ENCODE results near the gene AGAP3. TPM values are rescaled to one million over a fixed set of nuclear protein-coding genes. Genes with fewer than 3 reads are reported as not detected.

AGAP3 gene
- total and polyA plus RNA-seq, 3 experiments from 2014 or later, result 8.0 to 40.7 (median 39.9) TPM

DNA sequence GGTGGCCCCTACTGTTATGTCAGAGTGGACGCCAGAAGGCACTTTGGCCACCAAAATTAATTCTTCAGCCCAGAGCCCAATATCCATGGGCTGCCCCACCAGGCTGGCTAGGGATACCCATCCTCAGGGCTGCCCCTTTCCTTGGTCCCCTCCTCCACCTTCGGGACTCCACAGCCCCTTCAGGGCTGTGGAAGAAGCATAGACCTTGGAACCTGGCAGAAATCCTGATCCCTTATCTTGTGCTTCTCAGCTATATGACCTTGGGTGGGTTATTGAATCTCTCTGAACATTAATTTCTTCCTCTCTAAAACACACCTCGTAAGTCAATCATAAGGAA lies 2.5 kb upstream of the AGAP3 start:
- peaks cover 63% of the 10 kb centered on the region for H3K4me1 ChIP-seq (ENCODE audit: insufficient read depth, low read length)
- peak overlapping the region; percentile 76 to 98 (median 86) for H3K4me3 Mint-ChIP-seq
- peaks cover 33 to 71% (median 41%) of the 10 kb centered on the region in 3 donors for H3K4me1 Mint-ChIP-seq
- H3K36me3 ChIP-seq (ENCODE audit: insufficient read depth, low read length), result no peaks in the 10 kb centered on the region
- POLR2A ChIA-PET, result interaction anchor here (1.7 to 2.0 kb wide), 2 partner anchors 17 to 25 kb away, joined by 3 to 7 read pairs; no protein-coding TSS in a partner anchor
- CTCF ChIA-PET, result interaction anchor here (0.8 to 2.4 kb wide), 5 partner anchors 10 to 79 kb away, joined by 3 to 11 read pairs (median 3); partner anchors contain the start of gene ABCB8
- H3K27me3 Mint-ChIP-seq, result peaks cover 0 to 14% of the 10 kb centered on the region in 2 donors
- H3K36me3 Mint-ChIP-seq, result peaks cover 0 to 20% (median 0%) of the 10 kb centered on the region in 3 donors
- H3K27ac Mint-ChIP-seq, result peak overlapping the region; percentile 67 to 96 (median 86)
- peak overlapping the region; percentile 71 for H3K4me3 ChIP-seq (ENCODE audit: low read length)
- no peaks in the 10 kb centered on the region for H3K27me3 ChIP-seq (ENCODE audit: insufficient read depth, low read length, poor library complexity, severe bottlenecking)
- H3K27ac ChIP-seq (ENCODE audit: low read depth, low read length), result peak overlapping the region; percentile 89
- no peak for DNase-seq
- H3K9me3 ChIP-seq (ENCODE audit: low read length), result no peaks in the 10 kb centered on the region
- H3K9me3 Mint-ChIP-seq, result no peaks in the 10 kb centered on the region

DNA sequence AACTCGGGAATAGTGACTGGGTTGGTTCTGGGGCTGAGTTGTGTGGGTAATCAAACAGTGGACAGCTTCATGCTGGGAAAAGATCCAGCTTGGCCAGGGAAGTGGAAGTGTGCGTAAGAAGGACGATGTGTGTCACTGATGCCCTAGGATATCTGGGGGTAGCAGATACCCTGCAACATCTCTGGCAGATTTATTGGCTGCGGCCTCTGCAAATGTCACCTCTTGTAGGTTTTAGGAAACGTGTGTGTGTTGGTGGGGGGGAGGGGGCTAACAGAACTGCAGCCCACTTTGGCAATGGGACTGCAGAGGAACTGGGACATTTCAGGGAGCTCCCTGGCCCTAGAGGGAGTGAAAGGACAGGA lies 965 bp upstream of the AGAP3 start:
- Histone ChIP-seq H3K9me3 (ENCODE audit: low read length) (no peaks in the 10 kb centered on the region), H3K27ac (ENCODE audit: low read depth, low read length) (peak overlapping the region; percentile 74), H3K4me3 (ENCODE audit: low read length) (no peak overlapping the region), H3K27me3 (ENCODE audit: insufficient read depth, low read length, poor library complexity, severe bottlenecking) (no peaks in the 10 kb centered on the region), H3K36me3 (ENCODE audit: insufficient read depth, low read length) (no peaks in the 10 kb centered on the region), H3K4me1 (ENCODE audit: insufficient read depth, low read length) (peaks cover 56% of the 10 kb centered on the region)
- Mint-ChIP-seq H3K9me3 (no peaks in the 10 kb centered on the region), H3K27me3 (peaks cover 0 to 14% of the 10 kb centered on the region in 2 donors), H3K4me3 (peak overlapping the region; percentile 48 to 88 (median 79)), H3K36me3 (peaks cover 0 to 14% (median 0%) of the 10 kb centered on the region in 3 donors), H3K27ac (peak overlapping the region in 7 of 8 donors; percentile 66 to 97 (median 87)), H3K4me1 (peaks cover 35 to 66% (median 35%) of the 10 kb centered on the region in 3 donors)
- ChIA-PET POLR2A (interaction anchor here (0.9 kb wide), 1 partner anchor 71 kb away, joined by 4 read pairs; no protein-coding TSS in a partner anchor), CTCF (interaction anchor here (1.4 to 2.4 kb wide), 2 partner anchors 23 to 26 kb away, joined by 3 to 11 read pairs; no protein-coding TSS in a partner anchor)
- no peak for DNase-seq

DNA sequence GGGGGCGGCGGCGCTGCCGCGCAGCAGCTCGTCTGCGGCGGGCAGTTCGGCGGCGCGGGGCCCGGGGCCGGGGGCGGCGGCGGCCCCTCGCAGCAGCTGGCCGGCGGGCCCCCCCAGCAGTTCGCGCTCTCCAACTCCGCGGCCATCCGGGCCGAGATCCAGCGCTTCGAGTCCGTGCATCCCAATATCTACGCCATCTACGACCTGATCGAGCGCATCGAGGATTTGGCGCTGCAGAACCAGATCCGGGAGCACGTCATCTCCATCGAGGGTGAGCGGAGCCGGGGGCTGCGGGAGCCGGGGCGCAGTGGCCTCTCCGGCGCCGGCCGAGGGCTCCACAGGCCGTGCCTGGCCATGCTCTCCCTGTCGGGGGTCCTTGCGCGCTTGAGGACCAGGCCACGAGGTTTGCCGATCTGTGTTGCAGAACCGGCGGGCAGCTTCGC lies 548 bp downstream of the AGAP3 start:
- Histone ChIP-seq H3K27me3 (ENCODE audit: insufficient read depth, low read length, poor library complexity, severe bottlenecking) (no peaks in the 10 kb centered on the region), H3K9me3 (ENCODE audit: low read length) (no peaks in the 10 kb centered on the region), H3K4me1 (ENCODE audit: insufficient read depth, low read length) (peaks cover 47% of the 10 kb centered on the region), H3K27ac (ENCODE audit: low read depth, low read length) (peak overlapping the region; percentile 70), H3K4me3 (ENCODE audit: low read length) (peak overlapping the region; percentile 65), H3K36me3 (ENCODE audit: insufficient read depth, low read length) (no peaks in the 10 kb centered on the region)
- Mint-ChIP-seq H3K9me3 (no peaks in the 10 kb centered on the region), H3K4me1 (peaks cover 35 to 54% (median 36%) of the 10 kb centered on the region in 3 donors), H3K36me3 (peaks cover 0 to 9% (median 0%) of the 10 kb centered on the region in 3 donors), H3K4me3 (peak overlapping the region; percentile 87 to 94 (median 90)), H3K27me3 (peaks cover 0 to 14% of the 10 kb centered on the region in 2 donors), H3K27ac (peak overlapping the region; percentile 59 to 93 (median 87))
- peak in 3 of 5 donors; percentile 16 to 37 (median 19) for DNase-seq
- CTCF ChIA-PET, result interaction anchor here (1.7 to 4.8 kb wide), 2 partner anchors 14 to 24 kb away, joined by 3 to 25 read pairs; no protein-coding TSS in a partner anchor
- POLR2A ChIA-PET, result interaction anchor here (0.6 kb wide), 1 partner anchor 32 kb away, joined by 3 read pairs; no protein-coding TSS in a partner anchor

DNA sequence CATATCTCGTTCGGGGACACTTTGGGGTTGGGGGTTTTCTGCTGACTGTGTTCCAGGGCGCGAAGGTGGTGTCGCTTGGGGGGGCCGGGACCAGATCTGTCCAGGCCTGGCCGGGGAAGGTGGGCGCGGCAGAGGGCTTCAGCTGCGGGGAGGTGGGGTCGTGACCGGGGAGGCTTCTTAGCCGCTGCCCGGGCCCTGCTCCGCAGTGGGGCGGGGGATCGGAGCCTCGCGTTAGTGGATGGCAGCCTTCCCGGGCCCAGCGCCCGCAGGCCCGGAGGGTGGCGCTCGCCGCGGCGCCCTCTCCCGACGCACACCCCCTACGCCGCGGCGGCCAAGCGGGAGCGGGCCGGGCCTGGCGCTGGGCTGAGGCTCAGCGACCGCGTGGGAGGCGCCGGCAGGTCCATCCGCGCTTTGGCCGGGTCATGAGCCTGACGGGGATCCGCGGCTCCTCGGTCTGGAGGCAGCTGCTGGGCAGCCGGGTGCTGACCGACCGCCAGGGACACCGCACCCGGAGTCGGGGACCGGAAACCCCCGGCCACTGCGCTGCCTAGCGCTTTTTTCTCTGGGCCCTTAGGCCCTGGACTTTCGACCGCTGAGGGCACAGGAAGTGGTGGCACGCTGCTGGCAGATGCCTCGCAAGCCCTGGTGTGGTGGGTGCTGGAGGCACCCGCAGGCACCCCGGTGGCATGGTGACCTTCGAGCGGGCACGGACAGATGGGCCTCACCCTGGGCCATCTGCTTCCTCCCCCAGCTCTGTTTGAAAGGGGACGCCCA lies 1.2 kb downstream of the AGAP3 start:
- Mint-ChIP-seq H3K9me3 (no peaks in the 10 kb centered on the region), H3K27me3 (peaks cover 0 to 14% of the 10 kb centered on the region in 2 donors), H3K27ac (peak overlapping the region in 7 of 8 donors; percentile 59 to 91 (median 86)), H3K4me3 (peak overlapping the region; percentile 87 to 94 (median 90)), H3K36me3 (peaks cover 0 to 8% (median 0%) of the 10 kb centered on the region in 3 donors), H3K4me1 (peaks cover 34 to 49% (median 35%) of the 10 kb centered on the region in 3 donors)
- peaks cover 41% of the 10 kb centered on the region for H3K4me1 ChIP-seq (ENCODE audit: insufficient read depth, low read length)
- H3K27me3 ChIP-seq (ENCODE audit: insufficient read depth, low read length, poor library complexity, severe bottlenecking), result no peaks in the 10 kb centered on the region
- H3K9me3 ChIP-seq (ENCODE audit: low read length), result no peaks in the 10 kb centered on the region
- H3K36me3 ChIP-seq (ENCODE audit: insufficient read depth, low read length), result no peaks in the 10 kb centered on the region
- ChIA-PET CTCF (interaction anchor here (1.7 to 4.8 kb wide), 2 partner anchors 13 to 23 kb away, joined by 3 to 25 read pairs; no protein-coding TSS in a partner anchor), POLR2A (interaction anchor here (0.6 kb wide), 1 partner anchor 33 kb away, joined by 3 read pairs; no protein-coding TSS in a partner anchor)
- peak in 3 of 5 donors; percentile 10 to 36 (median 28) for DNase-seq
- H3K4me3 ChIP-seq (ENCODE audit: low read length), result peak overlapping the region; percentile 65
- H3K27ac ChIP-seq (ENCODE audit: low read depth, low read length), result peak overlapping the region; percentile 70

DNA sequence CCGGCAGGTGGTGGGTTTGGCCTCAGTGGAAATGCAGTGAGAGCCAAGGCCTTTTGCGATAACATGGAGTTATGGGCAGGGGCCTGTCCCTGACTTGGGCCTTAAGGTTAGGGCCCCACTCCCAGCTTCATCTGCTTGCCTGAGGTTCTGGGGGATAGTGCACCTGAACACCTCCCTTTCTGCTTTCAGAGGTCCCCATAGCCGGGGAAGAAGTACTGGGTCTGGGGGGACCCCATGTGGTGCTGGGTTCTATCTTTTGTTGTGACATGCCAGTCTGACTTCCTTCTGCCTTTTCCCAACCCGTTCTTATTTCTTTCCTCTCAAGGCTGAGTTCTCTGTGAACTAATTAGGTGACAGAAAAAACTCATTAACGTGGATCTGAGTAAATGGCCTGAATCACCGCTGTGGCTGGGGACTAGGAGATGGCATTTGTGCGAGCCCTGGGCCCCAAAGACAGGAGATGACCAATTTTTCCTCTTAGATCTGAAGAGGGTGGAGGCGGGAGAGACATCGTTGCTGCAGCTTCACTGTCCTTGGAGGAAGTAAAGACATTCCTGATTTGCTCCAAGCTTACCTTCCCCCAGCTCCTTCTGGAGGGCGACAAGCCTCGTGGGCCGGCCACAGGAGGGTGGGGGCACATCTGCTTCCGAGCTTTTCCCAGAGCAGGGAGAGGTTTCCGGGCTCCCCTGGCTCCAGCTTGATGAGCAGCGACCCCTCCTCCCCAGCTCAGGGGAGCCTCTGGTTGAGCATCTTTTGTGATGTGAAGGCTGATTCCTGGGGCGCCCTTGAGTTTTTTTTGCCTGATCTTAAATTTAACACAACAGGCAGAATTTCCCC lies 2.0 kb downstream of the AGAP3 start:
- H3K36me3 Mint-ChIP-seq, result peaks cover 0 to 4% (median 0%) of the 10 kb centered on the region in 3 donors

DNA sequence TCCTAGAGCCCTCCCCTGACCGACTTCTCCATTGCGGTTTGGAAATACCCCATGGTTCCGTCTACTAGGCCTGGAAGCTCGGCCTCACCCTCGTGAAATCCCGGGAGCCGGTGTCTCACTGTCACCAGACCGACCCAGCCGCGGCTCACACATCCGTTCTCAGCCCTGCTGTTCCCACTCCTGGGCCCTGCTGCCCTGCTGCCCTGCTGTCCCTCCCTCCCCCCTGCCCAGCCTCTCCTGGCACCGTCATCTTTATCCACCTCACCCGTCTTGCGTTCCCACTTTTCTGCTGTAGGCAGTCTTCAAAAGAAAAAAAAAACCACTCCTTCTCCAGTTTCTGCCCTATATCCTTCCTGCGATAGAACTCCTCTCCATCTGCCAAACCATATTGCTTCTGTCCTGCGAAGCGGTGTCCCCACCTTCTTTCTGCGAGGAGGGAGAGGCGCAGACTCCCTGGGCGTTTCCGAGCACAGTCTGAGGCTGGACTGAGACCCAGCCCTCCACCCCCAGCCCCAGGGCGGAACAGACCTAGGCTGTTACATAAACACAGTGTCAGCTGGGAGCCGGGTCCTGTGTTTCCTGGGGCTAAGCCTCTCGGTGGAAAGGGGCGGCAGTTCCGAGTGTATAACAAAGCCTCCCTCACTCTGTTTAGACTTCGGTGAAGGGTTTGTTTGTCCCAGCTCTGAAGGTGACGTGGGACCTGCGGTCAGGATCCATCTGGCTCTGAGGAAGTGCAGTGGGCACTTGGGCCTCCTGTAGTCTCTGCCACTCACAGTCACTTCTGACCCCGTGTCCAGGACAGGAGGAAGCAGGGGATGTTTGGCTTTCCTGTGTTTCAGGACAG lies 2.8 kb downstream of the AGAP3 start:
- CTCF ChIA-PET, result interaction anchor here (0.9 to 4.8 kb wide), 4 partner anchors 22 to 126 kb away, joined by 3 to 25 read pairs (median 4); no protein-coding TSS in a partner anchor
- Histone ChIP-seq H3K4me3 (ENCODE audit: low read length) (no peak overlapping the region), H3K27me3 (ENCODE audit: insufficient read depth, low read length, poor library complexity, severe bottlenecking) (no peaks in the 10 kb centered on the region), H3K9me3 (ENCODE audit: low read length) (no peaks in the 10 kb centered on the region), H3K27ac (ENCODE audit: low read depth, low read length) (no peak overlapping the region), H3K4me1 (ENCODE audit: insufficient read depth, low read length) (peaks cover 33% of the 10 kb centered on the region), H3K36me3 (ENCODE audit: insufficient read depth, low read length) (no peaks in the 10 kb centered on the region)
- Mint-ChIP-seq H3K4me3 (peak overlapping the region; percentile 15 to 80 (median 60)), H3K27me3 (peaks cover 0 to 14% of the 10 kb centered on the region in 2 donors), H3K36me3 (peaks cover 0 to 4% (median 0%) of the 10 kb centered on the region in 3 donors), H3K9me3 (no peaks in the 10 kb centered on the region), H3K4me1 (peaks cover 25 to 35% (median 26%) of the 10 kb centered on the region in 3 donors), H3K27ac (peak overlapping the region in 5 of 8 donors; percentile 2 to 88 (median 31))
- DNase-seq, result no peak
- POLR2A ChIA-PET, result no interaction called here

More for the DNA sequence above, 2.0 kb downstream of the AGAP3 start:
- Histone ChIP-seq H3K4me1 (ENCODE audit: insufficient read depth, low read length) (peaks cover 37% of the 10 kb centered on the region), H3K27me3 (ENCODE audit: insufficient read depth, low read length, poor library complexity, severe bottlenecking) (no peaks in the 10 kb centered on the region), H3K27ac (ENCODE audit: low read depth, low read length) (peak overlapping the region; percentile 70), H3K4me3 (ENCODE audit: low read length) (peak overlapping the region; percentile 65), H3K36me3 (ENCODE audit: insufficient read depth, low read length) (no peaks in the 10 kb centered on the region), H3K9me3 (ENCODE audit: low read length) (no peaks in the 10 kb centered on the region)
- Mint-ChIP-seq H3K9me3 (no peaks in the 10 kb centered on the region), H3K27me3 (peaks cover 0 to 14% of the 10 kb centered on the region in 2 donors), H3K27ac (peak overlapping the region in 7 of 8 donors; percentile 21 to 74 (median 54)), H3K4me1 (peaks cover 29 to 42% (median 30%) of the 10 kb centered on the region in 3 donors), H3K4me3 (peak overlapping the region; percentile 65 to 94 (median 71))
- POLR2A ChIA-PET, result no interaction called here
- no peak for DNase-seq
- CTCF ChIA-PET, result interaction anchor here (0.9 to 4.8 kb wide), 4 partner anchors 12 to 74 kb away, joined by 3 to 25 read pairs (median 4); no protein-coding TSS in a partner anchor
